Measurements from ENCODE around the gene DAAM1. TPM values are rescaled to one million over a fixed set of nuclear protein-coding genes. Genes with fewer than 3 reads are reported as not detected.

DAAM1 gene
- total and polyA plus RNA-seq, 10 donors: 8.3 to 76.1 (median 35.2) TPM

GRCh38 chr14:59320361-59320760, 131.9 kb downstream of the DAAM1 start:
- Histone ChIP-seq H3K4me3 (no peak overlapping the region), H3K27ac (peak overlapping the region in 5 of 8 donors; percentile 33 to 64 (median 56)), H3K36me3 (peaks cover 0 to 23% (median under 1%) of the 10 kb centered on the region in 6 donors), H3K27me3 (replicated peaks in 1 of 7) (no peaks in the 10 kb centered on the region), H3K4me1 (peaks cover 9 to 39% (median 21%) of the 10 kb centered on the region in 6 donors), H3K9me3 (no peaks in the 10 kb centered on the region)
- intact Hi-C loops (cut with DNase I; ENCODE audit: low total_unique reads): no loop called here
- DNase-seq: no peak
- TF ChIP-seq POLR2AphosphoS5 (IDR thresholded peaks at IDR 0.05): no peak
- no peak for TF ChIP-seq POLR2A (IDR thresholded peaks at IDR 0.05)
- no peak for TF ChIP-seq CTCF (IDR thresholded peaks at IDR 0.05 in 8 of 11, conservative IDR thresholded peaks at IDR 0.05 in 3 of 11)

GRCh38 chr14:59320763-59321625, 132.5 kb downstream of the DAAM1 start:
- no peak for TF ChIP-seq CTCF (IDR thresholded peaks at IDR 0.05 in 8 of 11, conservative IDR thresholded peaks at IDR 0.05 in 3 of 11)
- no peak for TF ChIP-seq POLR2AphosphoS5 (IDR thresholded peaks at IDR 0.05)
- no peak for TF ChIP-seq POLR2A (IDR thresholded peaks at IDR 0.05)
- H3K4me1 ChIP-seq: peaks cover 9 to 34% (median 21%) of the 10 kb centered on the region in 6 donors
- no peaks in the 10 kb centered on the region for H3K9me3 ChIP-seq
- no peak overlapping the region for H3K4me3 ChIP-seq
- no peaks in the 10 kb centered on the region for H3K27me3 ChIP-seq (replicated peaks in 1 of 7)
- WGBS, 5 donors: 59 to 75% (median 68%) methylated on average over 3 of the region's 3 CpGs
- no peak for DNase-seq
- intact Hi-C loops (cut with DNase I; ENCODE audit: low total_unique reads): no loop called here
- peaks cover 0 to 30% (median 5%) of the 10 kb centered on the region in 6 donors for H3K36me3 ChIP-seq
- peak overlapping the region in 7 of 8 donors; percentile 30 to 64 (median 45) for H3K27ac ChIP-seq

- Histone ChIP-seq H3K27me3 (replicated peaks in 1 of 7) (no peaks in the 10 kb centered on the region), H3K27ac (peak overlapping the region in 7 of 8 donors; percentile 30 to 64 (median 45)), H3K4me3 (no peak overlapping the region), H3K36me3 (peaks cover 0 to 35% (median 9%) of the 10 kb centered on the region in 6 donors), H3K4me1 (peaks cover 9 to 28% (median 21%) of the 10 kb centered on the region in 6 donors), H3K9me3 (no peaks in the 10 kb centered on the region)
- intact Hi-C loops (cut with DNase I; ENCODE audit: low total_unique reads): no loop called here
- 70 to 83% (median 73%) methylated on average over 3 of the region's 3 CpGs for WGBS, 5 donors
- TF ChIP-seq POLR2AphosphoS5 (IDR thresholded peaks at IDR 0.05): no peak
- no peak for TF ChIP-seq CTCF (IDR thresholded peaks at IDR 0.05 in 8 of 11, conservative IDR thresholded peaks at IDR 0.05 in 3 of 11)
- no peak for TF ChIP-seq POLR2A (IDR thresholded peaks at IDR 0.05)
- no peak for DNase-seq
Measured at GRCh38 chr14:59321626-59321949, 133.1 kb downstream of the DAAM1 start.

GRCh38 chr14:59325906-59326305, 137.4 kb downstream of the DAAM1 start:
- 90 to 98% (median 92%) methylated on average over 2 of the region's 2 CpGs for WGBS, 5 donors
- no peak for DNase-seq
- TF ChIP-seq POLR2AphosphoS5 (IDR thresholded peaks at IDR 0.05): no peak
- no peak for TF ChIP-seq POLR2A (IDR thresholded peaks at IDR 0.05)
- no peak for TF ChIP-seq CTCF (IDR thresholded peaks at IDR 0.05 in 8 of 11, conservative IDR thresholded peaks at IDR 0.05 in 3 of 11)
- Histone ChIP-seq H3K4me1 (peaks cover 3 to 16% (median 9%) of the 10 kb centered on the region in 6 donors), H3K9me3 (no peaks in the 10 kb centered on the region), H3K27ac (no peak overlapping the region), H3K4me3 (no peak overlapping the region), H3K27me3 (replicated peaks in 1 of 7) (no peaks in the 10 kb centered on the region), H3K36me3 (peaks cover 0 to 58% (median 18%) of the 10 kb centered on the region in 6 donors)
- intact Hi-C loops (cut with DNase I; ENCODE audit: low total_unique reads): no loop called here

Measured in spleen (tissue), 11 donors.